GM12865 (cell line): ENCODE results near the gene MLLT6.

Source experiments
- DNase-seq: peaks from one replicate; pipeline ENCODE4 v3.0.0; 2010; ENCODE audit warnings: low read depth
- H3K4me3 ChIP-seq: 2 replicates; pipeline ENCODE4 v1.5.1; 2011; ENCODE audit warnings: mild to moderate bottlenecking, low read depth, low read length, control low read depth
- TF ChIP-seq, protein P1 (sequence below): IDR thresholded peaks from 2 replicates; pipeline ENCODE4 v1.5.1; 2011; ENCODE audit warnings: low read length, control low read depth, low read depth, inconsistent platforms; ENCODE audit not compliant: insufficient read depth; ENCODE audit errors: missing control alignments

MLLT6 gene

GRCh38 chr17:38761612-38762011, 56.5 kb downstream of the MLLT6 start:
- TF ChIP-seq, protein P1, sequence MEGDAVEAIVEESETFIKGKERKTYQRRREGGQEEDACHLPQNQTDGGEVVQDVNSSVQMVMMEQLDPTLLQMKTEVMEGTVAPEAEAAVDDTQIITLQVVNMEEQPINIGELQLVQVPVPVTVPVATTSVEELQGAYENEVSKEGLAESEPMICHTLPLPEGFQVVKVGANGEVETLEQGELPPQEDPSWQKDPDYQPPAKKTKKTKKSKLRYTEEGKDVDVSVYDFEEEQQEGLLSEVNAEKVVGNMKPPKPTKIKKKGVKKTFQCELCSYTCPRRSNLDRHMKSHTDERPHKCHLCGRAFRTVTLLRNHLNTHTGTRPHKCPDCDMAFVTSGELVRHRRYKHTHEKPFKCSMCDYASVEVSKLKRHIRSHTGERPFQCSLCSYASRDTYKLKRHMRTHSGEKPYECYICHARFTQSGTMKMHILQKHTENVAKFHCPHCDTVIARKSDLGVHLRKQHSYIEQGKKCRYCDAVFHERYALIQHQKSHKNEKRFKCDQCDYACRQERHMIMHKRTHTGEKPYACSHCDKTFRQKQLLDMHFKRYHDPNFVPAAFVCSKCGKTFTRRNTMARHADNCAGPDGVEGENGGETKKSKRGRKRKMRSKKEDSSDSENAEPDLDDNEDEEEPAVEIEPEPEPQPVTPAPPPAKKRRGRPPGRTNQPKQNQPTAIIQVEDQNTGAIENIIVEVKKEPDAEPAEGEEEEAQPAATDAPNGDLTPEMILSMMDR = peak; percentile 25
- DNase-seq = peak; percentile 55

GRCh38 chr17:38762231-38762630, 57.2 kb downstream of the MLLT6 start:
- DNase-seq = no peak
- H3K4me3 ChIP-seq = no peak overlapping the region
- TF ChIP-seq, protein P1 = no peak

More at GRCh38 chr17:38761612-38762011, 56.5 kb downstream of the MLLT6 start:
- H3K4me3 ChIP-seq = no peak overlapping the region

GRCh38 chr17:38766341-38766740, 61.3 kb downstream of the MLLT6 start:
- no peak for DNase-seq
- TF ChIP-seq, protein P1 = no peak
- H3K4me3 ChIP-seq = no peak overlapping the region

DNA sequence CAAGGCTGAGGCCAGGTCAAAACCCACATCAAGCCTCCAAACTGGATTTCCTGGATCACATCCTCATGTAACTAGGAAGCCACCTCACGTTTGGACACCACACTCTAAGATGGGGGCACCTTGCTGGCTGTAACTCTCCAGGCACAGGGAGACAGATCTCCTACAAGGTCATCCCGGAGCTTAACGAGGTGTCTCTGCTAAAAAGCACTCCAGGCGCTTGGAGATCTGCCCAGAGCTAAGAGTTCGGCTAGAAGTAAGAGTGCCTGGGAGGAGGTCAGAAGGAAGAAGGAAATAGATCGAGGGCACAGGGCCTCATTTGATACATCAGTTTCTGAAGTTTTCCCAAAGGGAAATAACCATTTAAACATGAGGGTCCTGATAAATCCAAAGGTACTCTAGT, 63.3 kb downstream of the MLLT6 start:
- TF ChIP-seq, protein P1 = no peak
- no peak for DNase-seq

GRCh38 chr17:38773258-38773657, 68.2 kb downstream of the MLLT6 start:
- H3K4me3 ChIP-seq = no peak overlapping the region
- DNase-seq = no peak
- TF ChIP-seq, protein P1 = no peak

More for the DNA sequence above, 63.3 kb downstream of the MLLT6 start:
- no peak overlapping the region for H3K4me3 ChIP-seq

GRCh38 chr17:38777641-38778250, 72.7 kb downstream of the MLLT6 start:
- TF ChIP-seq, protein P1 = no peak
- no peak overlapping the region for H3K4me3 ChIP-seq
- DNase-seq = no peak
